AG09309 (cell line): ENCODE measurements around the gene SLX4IP.

Experiments used
- DNase-seq: peaks from one replicate; pipeline ENCODE4 v3.0.0-alpha.2; 2010; ENCODE audit warnings: low read depth
- H3K4me3 ChIP-seq: 2 replicates; pipeline ENCODE4 v1.5.1; 2011; ENCODE audit warnings: mild to moderate bottlenecking, low read depth, low read length, moderate library complexity; ENCODE audit not compliant: control insufficient read depth
- TF ChIP-seq, protein P1 (sequence below): IDR thresholded peaks from 2 replicates; pipeline ENCODE4 v1.5.1; 2011; ENCODE audit warnings: mild to moderate bottlenecking, low read depth, low read length, inconsistent platforms; ENCODE audit not compliant: insufficient read depth, control insufficient read depth; ENCODE audit errors: missing control alignments

The SLX4IP gene

DNA sequence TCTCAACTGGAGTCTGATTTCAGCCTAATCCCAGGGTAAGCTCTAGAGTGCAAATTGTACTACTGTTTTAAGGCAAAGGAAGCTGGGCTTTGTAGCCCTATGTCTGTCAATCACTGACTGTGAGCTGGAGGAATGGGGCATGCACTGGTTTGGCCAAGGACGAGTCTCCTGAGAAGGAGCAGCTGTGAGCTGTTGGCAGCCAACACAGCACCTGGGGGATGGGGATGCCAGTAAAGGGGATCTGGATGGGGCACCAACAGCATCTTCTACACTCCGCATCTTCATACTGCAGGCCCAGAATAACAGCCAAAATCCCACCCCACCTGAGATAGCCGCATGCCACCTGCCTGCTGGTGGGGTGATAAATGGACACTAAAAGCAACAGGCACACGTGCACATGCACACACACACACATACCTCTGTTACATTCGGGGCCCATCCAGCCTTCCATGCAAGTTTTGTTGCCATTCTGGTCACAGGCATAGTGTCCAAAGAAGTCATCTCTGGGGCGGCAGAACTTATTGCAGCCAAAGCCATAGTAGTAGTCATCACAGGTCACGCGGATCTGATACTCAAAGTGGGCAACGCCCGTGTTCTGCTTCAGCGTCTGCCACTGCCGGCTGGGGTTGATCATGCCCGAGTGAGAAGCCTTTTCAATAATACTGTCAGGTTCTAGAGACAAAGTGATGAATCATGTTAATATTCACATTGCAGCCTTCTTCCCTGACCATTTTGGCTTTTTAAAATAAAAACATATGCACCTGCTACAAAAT lies 223.1 kb downstream of the SLX4IP start:
- H3K4me3 ChIP-seq, result no peak overlapping the region
- no peak for DNase-seq
- TF ChIP-seq, protein P1, sequence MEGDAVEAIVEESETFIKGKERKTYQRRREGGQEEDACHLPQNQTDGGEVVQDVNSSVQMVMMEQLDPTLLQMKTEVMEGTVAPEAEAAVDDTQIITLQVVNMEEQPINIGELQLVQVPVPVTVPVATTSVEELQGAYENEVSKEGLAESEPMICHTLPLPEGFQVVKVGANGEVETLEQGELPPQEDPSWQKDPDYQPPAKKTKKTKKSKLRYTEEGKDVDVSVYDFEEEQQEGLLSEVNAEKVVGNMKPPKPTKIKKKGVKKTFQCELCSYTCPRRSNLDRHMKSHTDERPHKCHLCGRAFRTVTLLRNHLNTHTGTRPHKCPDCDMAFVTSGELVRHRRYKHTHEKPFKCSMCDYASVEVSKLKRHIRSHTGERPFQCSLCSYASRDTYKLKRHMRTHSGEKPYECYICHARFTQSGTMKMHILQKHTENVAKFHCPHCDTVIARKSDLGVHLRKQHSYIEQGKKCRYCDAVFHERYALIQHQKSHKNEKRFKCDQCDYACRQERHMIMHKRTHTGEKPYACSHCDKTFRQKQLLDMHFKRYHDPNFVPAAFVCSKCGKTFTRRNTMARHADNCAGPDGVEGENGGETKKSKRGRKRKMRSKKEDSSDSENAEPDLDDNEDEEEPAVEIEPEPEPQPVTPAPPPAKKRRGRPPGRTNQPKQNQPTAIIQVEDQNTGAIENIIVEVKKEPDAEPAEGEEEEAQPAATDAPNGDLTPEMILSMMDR, result no peak

DNA sequence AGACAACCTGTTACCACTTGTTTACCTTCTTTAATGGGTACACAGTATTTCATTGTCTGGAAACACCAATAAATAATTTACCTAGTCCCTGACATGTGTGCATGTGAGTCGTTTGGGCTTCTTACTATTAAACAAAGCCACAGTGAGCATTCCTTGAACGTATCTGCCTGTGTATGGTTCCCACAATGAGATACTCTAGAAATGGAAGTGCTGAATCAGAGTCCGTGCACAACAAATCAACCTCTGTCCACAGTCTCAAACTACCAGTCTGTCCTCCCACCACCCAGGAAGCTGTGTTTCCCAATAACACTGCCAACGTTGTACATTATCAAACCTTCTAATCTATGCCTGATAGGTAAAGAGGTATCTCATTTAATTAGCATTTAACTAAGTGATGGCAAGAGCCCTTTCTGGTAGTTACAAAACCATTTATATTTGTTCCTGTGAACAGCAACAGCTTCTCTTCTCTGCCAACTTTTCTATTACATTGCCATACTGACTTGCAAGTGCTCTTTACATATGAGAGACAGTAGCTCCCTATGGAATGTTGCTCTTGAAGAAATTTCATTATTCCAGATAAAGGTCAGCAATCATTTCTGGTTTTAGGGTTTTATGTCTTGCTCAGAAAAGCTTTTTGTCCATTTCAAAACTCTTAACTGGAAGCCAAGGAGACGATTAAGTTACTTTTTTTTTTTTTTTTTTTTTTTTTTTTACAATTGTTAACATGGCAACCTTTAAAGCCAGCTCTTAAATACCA lies 223.9 kb downstream of the SLX4IP start:
- H3K4me3 ChIP-seq, result no peak overlapping the region
- DNase-seq, result no peak
- TF ChIP-seq, protein P1, result no peak

DNA sequence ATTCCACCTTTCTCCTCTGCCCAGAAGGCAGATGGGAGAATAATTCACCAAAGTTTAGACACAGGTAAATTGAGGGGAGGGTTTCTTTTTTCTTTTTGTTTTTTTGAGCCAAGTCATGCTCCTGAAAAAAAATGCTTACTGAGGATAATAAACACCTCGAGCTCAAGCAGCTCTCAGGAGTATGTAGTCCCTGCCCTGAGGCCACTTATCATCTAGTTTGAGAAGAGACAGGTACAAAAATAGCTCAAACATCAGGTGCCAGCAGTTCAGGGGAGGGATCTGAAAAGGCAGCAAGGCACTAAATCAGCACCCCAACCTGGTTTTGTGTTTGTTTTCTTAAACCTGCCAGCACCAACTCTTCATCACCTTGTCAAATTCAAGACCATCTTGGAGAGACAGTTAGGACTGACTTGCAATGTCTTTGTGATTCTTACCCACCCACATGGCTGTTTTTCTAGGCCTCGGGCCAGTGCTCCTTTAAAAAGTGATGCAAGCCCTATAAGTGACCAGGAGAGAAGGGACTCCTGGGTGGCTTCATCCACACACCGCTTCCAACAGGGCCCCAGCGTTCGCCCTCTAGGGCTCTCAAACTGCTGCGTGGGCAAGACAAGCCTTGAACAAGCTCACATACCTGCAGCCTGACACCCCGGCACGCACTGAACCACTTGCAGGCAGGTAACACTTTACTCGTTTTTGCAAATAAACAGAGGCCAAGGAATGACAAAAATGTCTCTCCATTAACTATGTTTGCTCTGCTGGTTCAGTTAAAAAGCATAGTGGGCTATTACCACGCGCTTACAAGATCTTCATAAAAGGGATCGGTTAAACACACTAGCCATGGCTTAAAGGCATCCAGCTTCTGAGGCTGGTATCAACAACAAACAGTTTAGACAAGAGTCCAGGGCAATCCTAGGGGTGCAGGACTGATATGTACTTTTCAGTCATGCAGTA lies 224.8 kb downstream of the SLX4IP start:
- no peak for DNase-seq
- TF ChIP-seq, protein P1, result no peak
- no peak overlapping the region for H3K4me3 ChIP-seq

DNA sequence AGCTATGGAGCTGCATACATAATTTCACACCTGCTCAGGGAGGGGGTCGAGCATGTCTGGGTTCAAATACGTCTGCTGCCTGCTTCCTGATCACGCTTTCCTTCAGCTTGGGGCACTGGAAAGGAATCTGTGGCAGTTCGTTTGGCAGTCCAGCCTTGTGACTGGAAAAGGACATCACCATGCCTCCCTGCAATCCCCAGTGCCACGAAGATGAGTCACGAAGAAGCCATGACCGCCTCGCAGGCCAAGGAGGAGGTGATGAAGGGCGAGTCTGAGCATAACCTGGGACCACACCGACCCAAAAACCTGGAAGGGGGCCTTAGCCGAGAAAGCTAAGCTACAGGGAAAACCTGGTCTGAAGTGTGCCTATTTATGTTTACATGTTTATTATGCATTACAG lies 225.6 kb downstream of the SLX4IP start:
- TF ChIP-seq, protein P1, result no peak
- no peak for DNase-seq

DNA sequence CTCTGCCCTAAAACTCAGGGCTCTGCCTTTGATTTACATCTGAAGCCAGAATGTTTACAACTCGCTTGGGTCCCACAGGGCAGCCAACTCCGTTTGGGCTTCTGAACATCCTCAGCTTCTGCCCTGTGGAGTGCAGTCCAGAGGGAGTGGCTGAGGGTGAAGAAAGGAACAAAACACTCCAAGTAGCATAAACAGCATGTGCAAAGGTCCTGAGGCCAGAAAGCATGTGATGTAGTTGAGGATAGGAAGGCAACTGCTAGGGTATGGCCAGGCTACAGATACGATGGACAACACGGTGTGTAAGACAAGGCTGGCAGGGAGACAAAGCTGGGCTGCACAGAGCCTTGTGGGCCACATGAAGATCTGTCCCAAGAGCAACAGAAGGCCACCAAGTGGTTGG lies 226.2 kb downstream of the SLX4IP start:
- no peak for DNase-seq
- TF ChIP-seq, protein P1, result no peak
- no peak overlapping the region for H3K4me3 ChIP-seq

More for the DNA sequence above, 225.6 kb downstream of the SLX4IP start:
- no peak overlapping the region for H3K4me3 ChIP-seq

DNA sequence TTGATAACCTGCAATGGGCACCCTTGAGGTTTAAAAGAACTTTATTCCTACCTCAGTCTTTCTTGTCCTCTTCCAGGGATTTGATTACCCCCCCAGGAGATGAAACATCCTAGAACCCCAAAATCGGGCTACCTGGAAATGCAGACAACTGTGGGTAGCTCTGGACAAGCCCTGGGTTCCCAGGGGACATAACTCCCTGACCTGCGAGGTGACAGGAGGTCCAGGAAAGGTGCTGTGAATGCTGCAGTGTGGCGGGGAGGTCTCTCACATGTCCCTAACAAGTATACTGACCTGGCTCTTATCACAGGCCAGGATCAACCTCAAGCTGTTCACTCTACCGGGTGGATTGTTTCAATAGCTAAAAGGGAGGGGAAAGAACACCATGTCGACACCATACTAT lies 227.0 kb downstream of the SLX4IP start:
- TF ChIP-seq, protein P1, result no peak
- H3K4me3 ChIP-seq, result no peak overlapping the region
- no peak for DNase-seq
